GM21423 (cell line): ENCODE measurements around the gene HOXA11.

Source experiments
- ATAC-seq: cut with Tn5 transposase; IDR thresholded peaks from one replicate; pipeline ENCODE4 v1.9.1; 2021; ENCODE audit warnings: mild to moderate bottlenecking, moderate library complexity; ENCODE audit not compliant: unreplicated experiment

Gene HOXA11

DNA sequence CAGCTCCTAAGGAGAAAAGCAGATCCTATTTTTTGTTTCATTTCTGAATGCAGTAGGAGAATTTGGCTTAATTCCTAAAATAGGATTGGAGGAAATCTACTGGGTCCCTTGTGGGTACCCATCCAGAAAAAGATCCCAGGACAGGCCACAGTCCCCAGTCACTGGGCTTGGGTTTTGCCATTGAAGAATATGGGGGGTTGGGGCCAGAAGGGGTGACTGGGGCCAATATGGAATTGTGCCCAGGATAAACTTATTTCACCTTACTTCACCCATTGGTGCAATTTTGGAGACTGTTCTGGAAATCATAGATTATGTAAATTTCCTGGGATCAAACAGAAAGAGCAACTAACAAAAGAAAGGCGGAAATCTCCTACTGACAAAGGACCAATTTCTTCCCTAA is 46.6 kb downstream of the HOXA11 start:
- no peak for ATAC-seq

DNA sequence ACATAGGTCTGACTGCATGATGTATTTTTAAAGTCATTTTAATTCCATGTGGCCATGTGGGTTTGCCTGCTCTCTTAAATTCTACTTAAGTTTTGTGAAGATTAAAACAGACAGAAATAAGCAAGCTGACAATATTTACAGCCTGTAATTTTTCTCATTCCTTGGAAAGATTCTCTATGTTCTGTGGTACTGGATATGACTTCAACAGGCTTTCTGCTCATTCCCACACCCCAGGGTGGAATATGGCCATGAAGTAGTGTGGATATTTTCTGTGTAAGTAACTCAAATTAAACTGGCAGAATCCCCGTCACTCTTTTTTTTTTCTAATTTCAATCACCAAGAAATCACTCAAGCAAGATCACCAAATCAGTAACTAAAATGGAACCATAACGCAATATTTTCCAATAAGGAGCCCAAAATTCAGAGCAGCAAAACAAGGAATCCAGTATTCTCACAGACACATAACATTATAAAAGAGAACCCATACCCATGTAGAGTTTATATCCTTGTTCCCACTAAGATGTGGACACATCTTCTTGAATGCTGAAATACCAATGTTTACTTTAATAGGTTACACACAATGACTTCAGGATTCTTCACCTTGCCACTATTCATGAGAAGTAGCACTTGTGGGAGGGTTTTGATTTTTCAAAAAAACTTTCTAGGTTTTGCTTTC is 47.3 kb downstream of the HOXA11 start:
- no peak for ATAC-seq

DNA sequence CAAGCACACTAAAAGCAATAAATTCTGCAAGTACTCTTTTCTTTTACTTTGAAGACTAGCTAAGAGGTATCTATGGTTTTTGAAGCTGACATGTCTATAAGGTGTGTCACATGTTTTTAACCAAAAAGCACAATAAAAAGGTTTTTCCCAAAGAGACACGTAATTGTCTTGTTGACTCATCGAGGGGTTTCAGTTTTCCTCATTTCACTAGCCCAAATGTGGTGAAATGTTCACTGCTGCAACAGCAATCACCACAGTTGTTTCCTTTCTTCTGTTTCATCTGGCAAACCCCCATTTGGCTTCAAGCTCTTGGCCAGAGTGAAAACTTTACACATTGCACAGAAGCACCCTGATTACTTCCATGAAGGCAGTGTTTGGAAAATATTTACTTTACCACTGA is 50.6 kb downstream of the HOXA11 start:
- no peak for ATAC-seq

DNA sequence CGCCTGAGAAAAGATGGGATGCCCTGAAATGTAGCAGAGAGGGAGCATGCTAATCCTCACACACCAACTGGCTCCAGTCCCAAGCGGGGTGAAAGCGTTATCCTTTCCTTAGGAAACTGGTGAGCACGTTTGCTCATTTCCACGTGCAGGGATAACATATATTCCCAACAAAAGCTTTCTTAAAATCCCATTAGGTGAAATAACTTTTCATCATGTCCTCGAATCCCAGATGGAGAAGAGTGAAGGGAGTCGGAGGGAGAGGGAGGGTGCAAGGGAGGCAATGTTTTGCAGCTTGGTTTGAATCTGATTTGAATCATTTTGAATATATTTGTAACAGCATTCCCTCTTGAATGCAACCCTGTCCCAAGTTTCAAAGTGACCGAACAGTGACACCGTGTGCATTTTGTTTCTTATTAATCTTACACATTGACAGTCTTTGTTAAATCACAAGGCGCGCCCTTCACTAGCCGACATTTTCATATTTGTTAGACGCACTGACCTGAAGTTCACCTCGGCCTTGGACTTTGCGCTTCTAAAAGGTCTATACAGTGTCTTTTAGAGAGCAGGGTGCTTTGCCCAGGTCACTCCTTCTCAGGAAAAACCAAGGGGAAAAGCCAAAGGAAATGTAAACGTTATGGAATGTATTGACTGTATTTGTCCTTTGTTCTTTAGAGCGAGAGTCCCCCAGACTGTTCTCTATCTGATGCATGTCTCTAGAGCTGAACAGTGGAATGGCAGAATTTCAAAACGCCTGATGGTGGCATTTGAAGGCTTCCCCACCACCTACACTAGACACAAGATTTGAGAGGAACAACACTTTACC is 51.4 kb downstream of the HOXA11 start:
- no peak for ATAC-seq

DNA sequence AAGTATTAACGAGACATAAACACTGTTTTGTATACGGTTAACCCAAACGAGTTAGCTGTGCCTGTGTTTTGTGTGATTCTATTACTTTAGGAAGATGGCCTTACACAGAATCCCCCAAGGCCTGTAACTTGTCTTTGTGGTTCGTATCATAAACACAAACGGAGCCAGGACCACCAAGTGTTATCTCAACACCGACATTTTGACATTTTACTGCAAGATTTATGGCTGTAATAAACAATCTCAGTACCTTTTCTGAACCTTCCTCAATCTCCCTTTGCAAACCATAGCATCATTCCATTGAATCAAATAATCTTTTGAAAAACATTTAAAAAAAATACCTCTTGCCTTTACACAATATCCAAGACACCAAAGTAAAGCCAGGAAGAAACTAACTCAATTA is 52.1 kb downstream of the HOXA11 start:
- no peak for ATAC-seq

- no peak for ATAC-seq
Measured at GRCh38 chr7:27132214-27132613, 52.8 kb downstream of the HOXA11 start.

GRCh38 chr7:27131390-27131819 is 53.6 kb downstream of the HOXA11 start:
- ATAC-seq: no peak
